Amniotic stem cell (primary cell): ENCODE results near the gene TEK.

Experiments
- DNase-seq: peaks from one replicate; lab custom pipeline; 2025; lab: John Stamatoyannopoulos, UW

The TEK gene

DNA sequence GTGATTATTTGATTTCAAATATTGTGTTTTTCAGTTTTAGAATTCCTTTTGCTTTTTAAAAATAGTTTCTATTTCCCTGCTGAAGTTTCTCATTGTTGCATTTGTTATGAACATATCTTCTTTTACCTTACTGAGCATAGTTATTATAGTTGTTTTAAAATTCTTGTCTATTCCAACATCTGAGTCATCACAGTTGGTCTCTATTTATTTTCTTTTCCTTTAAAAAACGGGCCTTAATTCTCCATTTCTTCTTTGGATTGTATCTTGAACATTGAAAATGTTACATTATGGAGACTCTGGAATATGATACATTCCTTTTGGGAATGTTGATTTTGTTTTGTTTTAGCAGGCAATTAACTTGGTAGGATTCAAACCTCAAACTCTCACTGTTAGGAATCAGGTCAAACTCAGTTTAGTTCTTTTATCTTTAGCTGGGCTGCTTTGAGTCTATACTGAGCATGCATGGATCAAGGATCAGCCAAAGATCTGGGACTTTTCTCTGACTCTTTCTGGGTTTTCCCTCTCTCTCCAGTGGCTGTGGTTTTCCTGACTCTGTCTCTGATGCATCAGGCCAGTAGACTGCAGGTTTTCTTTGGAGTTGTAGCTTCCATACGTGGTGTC lies 70.3 kb downstream of the TEK start:
- DNase-seq: no peak

DNA sequence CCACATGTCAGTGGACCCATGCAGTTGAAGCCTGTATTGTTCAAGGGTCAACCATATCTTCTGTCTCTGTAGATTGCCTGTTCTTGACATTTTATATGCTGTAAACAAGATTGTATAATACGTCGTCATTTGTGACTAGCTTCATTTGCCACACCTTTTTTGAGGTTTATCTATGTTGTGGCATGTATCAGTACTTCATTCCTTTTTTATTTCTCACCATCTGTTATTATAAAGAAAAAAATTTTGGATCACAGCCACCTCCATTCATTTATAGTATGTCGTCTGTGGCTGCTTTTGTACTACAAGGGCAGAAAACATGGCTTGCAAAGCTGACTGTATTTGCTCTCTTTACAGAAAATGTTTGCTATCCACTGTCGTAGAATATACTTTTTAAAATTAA lies 72.4 kb downstream of the TEK start:
- DNase-seq: no peak

DNA sequence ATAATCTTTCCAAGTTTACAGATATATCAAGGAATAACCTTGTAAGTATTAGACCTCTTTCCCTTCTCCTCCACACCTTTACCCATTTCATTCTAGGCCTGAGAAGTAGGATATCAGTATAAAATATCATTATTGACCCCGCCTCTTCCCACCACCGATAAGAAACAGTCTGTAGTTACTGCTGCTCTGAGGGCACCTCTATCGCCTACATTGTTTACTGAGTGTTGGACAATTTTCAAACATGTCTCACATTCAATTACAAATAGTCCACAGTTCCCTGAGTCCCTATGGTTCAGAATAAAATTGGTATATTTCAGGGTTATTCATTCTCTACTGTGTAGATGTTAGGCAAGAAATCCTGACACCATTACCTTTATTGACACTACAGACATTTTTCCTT lies 73.4 kb downstream of the TEK start:
- no peak for DNase-seq

DNA sequence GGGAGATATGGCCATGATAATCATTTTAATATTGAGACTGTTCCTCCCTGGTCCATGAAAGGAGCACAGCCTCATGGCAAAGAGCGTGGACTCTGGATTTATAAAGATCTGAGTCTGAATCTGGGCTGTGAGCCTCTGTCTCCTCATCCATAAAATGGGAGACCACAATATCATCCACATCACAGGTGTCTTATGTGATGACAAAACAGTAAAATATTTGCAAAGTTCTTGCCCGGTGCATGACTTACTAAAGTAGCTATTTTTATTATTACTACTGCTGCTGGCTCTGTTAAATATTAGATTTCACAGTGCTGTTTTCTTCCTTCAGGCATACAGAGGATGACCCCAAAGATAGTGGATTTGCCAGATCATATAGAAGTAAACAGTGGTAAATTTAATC lies 74.1 kb downstream of the TEK start:
- DNase-seq: no peak

DNA sequence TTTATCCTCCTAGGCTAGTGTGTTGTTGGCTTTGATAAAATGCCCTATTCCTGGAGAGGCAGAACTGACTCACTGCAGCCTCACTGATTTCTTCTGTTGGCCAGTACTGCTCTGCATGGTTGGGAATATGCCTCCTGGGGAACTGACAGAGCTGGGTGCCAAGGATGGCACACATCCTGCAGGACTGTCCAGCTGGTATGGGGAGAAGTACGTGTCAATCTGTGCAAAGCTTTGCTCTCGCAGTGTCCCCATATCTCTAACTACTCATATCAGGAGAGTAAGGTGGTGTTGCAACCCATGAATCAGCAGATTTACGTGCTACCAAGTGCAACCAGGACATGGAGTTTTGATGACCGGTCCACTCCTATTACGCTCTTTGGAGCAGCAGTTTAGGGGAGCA lies 74.7 kb downstream of the TEK start:
- no peak for DNase-seq

DNA sequence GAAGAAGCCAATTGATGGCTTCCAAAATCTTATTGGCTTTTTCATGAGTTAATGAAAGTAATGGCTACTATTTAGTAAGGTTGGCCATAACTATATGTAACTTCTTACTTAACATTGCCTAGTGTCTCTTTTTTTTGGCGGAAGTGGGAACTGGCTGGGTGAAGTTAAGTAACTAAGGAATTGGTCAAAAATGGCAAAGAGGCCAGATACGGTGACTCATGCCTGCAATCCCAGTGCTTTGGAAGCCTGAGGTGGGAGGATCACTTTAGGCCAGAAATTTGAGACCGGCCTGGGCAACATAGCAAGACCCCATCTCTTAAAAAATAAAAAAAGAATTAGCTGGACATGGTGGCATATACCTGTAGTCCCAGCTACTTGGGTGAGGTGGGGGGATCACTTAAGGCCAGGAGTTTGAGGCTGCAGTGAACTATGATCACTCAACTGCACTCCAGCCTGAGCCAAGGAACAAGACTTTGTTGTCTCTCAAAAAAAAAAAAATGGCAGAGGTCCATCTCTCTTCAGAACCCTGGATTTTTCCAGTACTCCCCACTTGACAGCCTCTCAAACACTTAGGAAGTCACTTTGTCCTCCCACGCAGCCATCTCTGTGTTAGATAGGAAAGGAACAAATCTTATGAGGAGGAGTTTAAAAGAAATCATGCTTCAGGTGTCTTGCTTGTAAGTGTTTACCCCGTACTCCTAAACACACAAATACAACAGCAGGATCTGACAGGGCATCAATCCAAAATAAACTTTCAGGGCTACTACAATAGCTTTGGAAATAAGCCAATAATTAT lies 75.7 kb downstream of the TEK start:
- no peak for DNase-seq

DNA sequence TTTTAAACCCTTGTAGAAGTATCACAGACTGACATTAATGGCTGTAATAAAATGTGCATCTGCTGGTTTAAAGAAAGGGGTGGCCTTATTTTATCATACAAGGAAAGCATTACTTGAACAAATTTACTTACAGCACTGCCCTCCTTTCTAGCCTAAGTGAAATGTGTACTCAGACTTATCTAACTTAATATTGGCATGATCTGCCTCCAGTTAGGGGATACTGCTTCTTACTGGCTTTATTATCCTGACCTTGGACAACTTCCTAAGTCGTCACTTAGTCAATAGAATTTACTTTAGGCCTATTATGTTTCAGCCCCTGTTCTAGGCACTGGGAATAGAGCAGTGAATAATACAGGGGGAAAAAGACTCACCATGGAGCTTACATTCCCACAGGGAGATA lies 79.4 kb downstream of the TEK start:
- DNase-seq: no peak

DNA sequence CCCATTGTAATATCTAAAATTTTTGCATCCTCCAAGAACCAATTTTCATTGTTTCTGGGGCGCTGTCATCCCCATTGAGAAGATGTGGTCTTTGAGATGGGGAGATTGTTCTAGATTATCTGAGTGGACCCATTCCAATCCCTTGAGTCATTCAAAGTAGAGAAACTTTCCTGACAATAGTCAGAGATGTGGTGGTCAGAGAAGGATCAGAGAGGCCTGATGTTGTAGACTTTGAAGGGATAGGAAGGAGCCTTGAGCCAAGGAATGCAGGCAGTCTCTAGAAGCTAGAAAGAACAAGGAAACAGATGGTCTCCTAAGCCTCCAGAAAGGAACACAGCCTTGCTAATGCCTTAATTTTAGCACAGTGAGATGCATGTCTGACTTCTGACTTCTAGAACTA lies 80.4 kb downstream of the TEK start:
- DNase-seq: no peak

DNA sequence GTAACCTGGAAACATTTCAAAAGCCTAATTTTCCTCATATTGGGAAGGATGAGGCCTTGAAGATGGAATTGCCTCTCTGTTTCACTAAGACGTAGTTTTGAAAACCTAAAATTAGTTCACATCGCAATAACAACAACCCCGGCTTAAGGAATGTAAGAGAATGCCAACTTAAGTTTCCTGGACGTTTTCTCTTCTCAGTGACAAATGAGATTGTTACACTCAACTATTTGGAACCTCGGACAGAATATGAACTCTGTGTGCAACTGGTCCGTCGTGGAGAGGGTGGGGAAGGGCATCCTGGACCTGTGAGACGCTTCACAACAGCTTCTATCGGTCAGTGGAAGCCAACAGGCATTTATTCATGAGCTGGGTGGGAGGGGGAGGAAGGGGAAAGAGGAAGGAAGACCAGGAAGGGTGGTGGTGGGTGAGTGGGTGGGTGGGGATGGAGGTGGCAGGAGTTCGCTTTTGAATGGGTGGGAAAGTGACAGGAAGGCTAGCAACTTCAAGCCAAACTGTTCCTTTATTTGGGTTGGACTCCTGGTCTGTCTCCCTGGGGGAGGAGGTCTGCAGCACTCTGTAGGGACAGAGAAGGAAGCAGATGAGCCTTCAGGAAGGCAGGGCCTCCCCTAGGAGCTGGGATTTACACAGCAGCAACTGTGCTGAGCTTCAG lies 83.4 kb downstream of the TEK start:
- no peak for DNase-seq

DNA sequence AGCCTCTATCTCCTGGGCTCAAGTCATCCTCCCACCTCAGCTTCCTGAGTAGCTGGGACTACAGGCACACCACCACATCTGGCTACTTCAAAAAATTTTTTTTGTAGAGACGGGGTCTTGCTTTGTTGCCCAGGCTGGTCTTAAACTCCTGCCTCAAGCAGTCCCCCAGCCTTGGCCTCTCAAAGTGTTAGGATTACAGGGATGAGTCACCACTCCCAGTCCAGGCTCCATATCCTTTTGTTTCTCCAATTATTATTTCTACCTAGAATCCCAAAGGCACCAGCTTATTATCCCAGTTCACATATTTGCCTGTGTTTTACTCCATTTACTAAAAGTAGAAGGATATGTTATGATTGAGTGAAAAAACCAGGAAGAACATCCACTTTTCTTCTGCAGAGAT lies 84.9 kb downstream of the TEK start:
- no peak for DNase-seq

DNA sequence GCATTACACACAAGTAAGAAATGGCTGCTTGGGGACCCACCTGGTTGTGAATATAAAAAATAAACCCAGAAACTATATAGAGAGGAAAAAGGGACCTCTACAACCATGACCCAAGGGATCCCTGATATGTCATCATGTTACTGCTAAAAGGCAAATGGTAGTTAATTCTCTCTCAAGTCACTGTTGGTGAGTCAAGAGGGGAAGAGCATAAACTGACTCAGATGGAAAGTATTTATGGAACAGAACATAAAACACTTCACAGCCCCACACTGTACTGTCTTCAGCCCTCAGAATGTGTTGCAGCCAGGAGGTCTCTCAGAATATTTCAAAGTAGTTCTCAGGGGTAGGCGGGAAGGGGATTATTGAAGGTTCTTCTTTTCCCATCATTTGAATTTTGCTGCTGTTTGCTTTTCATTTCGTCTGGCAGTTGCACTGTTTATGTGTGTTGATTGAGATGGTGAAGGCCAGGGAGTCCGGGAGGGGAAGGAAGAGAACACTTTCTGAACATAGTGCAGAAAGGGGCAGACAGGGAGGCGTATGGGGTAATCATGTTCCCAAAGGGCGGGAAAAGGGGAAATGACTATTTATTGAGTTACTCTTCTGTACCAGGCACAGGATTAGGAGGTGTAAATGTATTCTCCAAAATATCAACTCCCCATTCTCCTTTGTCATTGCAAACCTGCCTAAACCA lies 85.5 kb downstream of the TEK start:
- peak; percentile 42 for DNase-seq

DNA sequence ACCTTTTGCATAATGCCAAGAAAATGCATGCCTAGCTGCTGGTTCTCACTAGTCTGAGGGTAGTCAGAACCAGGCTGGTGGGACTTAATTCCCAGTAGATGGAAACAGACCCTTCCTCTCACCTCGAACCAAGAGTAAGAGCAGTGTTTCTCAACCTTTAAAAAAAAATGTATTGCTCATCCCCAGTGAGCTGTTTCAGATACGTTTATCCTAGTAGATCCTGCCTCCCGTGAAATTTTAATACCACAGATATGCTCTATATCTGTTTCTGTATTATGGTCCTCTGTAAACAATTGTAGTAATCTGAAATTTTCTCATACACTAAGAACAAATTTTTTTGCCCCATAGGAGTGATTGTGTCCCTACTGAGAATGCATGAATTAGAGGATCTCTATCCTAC lies 86.2 kb downstream of the TEK start:
- no peak for DNase-seq

DNA sequence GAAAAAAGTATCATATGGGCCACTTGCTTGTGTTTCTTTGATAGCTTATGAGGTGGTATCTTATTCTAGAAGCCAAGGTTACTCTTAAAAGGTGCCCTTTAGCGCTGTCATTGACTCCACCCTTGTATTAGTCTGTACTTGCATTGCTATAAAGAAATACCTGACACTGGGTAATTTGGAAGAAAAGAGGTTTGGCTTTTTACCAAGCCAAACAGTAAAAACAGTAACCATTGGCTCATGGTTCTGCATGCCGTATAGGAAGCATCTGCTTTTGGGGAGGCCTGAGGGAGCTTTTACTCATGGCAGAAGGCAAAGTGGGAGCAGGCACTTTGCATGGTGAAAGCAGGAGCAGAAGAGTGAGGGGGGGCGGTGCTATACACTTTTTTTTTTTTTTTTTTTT lies 87.4 kb downstream of the TEK start:
- no peak for DNase-seq

DNA sequence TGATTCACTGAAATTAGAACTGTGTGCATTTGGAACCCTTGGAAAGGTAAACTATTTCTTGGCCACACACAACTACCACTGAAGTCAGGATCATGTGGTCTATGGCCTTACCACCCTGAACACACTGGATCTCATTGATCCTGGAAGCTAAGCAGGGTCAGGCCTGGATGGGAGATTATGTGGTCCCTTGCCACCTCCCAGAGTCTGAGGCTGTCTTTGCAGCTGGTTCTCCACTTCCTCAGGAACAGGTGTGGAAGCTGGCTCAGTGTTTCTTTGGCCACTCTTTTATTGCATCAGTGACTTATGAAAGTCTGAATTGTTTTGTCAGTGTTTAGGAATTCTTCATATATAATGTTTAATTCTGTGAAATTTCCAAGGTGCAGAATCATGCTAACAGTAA lies 89.2 kb downstream of the TEK start:
- DNase-seq: no peak

DNA sequence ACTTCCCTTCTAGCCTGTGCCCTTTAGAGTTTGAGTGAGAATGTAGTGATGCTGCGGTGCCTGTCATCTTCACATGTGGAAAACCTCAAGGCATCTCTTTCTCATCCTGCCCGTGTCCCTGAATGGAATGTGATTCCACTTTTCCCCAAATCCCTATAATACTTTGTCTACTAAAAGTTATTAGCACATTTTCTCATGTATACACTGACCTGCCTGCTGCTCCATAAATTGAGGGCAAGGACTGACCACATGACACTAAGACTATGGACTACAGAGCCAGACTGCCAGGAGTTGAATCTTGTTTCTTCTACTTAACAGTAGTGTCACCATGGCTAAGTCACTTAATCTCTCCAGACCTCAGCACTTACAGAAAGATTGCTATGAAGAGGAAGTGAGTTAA lies 93.0 kb downstream of the TEK start:
- DNase-seq: no peak

DNA sequence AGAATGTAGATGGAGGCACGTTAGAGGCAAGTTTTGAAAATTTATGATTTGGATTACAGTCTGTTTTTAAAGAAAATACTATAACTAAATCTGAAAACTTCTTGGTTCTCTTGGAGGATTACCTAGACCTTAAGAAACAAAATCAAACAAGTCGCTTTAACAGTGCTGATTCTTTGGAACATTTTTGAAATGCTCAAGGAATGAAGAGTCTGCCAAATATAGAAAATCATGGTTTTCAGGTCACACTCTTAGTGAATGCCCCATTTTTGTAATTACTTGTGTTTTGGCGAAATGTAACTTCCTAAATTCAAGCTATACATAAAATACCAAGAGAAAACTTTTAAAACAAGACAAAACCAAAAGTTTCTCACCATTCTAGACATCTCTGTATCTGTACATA lies 94.8 kb downstream of the TEK start:
- DNase-seq: no peak

DNA sequence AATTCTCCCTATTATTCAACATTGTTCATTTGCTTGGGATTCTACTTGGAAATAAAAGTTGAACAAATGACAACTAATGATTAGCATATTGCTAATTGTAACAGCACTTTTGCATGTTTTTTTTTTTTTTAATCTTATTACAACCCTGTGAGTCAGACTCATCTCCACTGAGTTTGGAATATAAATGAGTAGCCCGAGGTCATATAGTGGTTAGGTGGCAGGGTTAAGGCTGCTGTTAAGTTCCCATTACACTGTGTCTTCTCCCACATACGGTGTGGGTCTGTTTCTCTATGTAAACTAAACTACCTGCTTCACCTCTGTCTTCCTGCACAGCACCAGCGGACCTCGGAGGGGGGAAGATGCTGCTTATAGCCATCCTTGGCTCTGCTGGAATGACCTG lies 95.6 kb downstream of the TEK start:
- no peak for DNase-seq

DNA sequence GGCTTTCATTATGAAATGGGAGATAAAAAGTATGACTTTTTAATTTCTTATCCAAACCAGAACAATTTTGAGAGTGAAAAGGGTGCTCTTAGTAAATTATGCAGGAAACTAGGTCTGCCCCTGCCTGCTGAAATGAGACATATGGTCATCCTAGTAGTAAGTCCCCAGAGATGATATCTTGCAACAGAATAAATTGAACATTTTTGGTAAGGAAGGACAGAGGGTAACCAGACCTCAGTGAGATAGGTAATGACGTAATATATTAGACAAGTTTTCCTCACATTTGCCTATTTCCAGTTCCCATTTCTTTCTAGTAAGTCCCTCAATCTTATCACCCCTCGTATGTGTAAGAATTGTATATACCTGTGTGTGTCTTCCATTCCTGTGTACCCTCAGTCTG lies 96.2 kb downstream of the TEK start:
- DNase-seq: no peak

DNA sequence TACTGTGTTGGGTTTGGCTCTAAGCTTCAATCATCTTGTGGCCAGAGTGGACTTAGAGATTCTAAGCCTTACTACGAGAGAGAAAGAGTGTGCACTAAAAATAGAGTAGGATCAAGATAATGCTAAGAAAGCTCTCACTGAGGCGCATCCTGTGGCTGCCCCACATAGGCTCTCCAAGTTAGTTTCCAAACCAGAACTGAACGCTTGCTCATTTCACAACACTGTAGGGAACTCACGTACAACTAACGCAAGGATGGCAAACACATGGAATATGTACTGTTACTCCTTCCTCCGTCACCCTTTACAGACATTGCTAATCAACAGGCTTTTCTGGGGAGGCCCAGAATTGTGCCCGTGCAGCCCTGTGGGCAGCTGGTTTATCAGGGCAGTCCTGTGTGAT lies 97.0 kb downstream of the TEK start:
- DNase-seq: no peak

DNA sequence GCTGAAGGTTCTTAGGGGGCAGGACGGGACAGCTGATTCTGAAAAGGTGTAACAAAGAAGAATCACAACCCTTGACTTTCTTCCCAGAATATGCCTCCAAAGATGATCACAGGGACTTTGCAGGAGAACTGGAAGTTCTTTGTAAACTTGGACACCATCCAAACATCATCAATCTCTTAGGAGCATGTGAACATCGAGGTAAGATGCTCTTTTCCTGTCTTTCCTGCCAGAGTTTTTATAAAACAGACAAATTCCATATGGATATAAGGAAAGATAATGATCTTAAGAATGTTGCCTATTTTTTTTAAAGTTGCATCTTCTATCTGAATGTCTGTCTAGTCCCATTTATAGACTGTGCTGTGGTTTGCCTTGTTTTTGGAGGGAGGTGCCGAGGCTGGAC lies 100.0 kb downstream of the TEK start:
- DNase-seq: no peak

DNA sequence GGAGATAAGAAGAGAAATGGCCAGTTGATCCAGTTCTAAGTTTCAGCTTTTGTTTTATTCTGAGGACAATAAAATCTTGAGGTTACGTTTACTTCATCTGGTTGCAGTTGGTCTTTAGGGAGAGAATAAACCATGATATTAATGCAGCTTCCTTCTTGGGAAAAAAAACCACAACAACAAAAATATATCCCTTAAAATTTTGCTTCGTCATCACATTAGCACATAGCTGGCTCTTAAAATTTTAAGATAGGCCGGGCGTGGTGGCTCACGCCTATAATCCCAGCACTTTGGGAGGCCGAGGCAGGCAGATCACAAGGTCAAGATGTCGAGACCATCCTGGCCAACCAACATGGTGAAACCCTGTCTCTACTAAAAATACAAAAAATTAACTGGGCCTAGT lies 101.6 kb downstream of the TEK start:
- no peak for DNase-seq

DNA sequence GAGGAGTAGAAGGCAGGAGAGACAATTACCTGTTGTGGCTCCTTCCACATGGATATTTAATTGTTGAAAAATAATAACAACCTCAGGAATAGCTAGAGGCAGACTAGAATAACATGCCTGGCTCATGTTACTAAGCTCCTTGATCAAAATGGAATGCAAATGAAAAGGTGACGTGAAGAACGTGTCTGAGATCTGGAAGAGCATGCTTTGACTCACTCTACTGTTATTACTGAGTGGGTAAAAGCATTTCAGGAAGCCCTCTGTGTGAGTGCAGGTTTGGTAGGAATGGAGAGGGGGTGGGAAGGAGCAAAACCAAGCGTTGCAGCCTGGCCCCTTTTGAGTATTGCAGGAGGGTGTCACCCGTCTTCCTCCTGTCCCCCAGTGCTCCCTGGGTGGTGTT lies 103.2 kb downstream of the TEK start:
- no peak for DNase-seq

DNA sequence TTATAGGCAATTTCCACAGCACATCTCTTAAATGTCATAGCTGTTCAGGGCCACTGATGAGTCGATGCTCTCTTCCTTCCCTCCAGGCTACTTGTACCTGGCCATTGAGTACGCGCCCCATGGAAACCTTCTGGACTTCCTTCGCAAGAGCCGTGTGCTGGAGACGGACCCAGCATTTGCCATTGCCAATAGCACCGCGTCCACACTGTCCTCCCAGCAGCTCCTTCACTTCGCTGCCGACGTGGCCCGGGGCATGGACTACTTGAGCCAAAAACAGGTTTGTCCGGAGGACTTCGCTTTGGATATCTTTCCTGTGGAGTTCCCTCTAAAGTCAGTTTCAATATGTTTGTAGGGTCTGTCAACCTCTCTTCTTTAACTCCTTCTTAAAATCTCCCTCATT lies 103.6 kb downstream of the TEK start:
- DNase-seq: no peak
